Measurements from ENCODE around the gene ABCB6.

ABCB6 gene

GRCh38 chr2:219220652-219221402, 2.1 kb upstream of the ABCB6 start:
- H3K4me1 ChIP-seq: peaks cover 12% of the 10 kb centered on the region
- no peaks in the 10 kb centered on the region for H3K79me2 ChIP-seq
- no peak overlapping the region for H3K27ac ChIP-seq
- TF ChIP-seq, protein P1, sequence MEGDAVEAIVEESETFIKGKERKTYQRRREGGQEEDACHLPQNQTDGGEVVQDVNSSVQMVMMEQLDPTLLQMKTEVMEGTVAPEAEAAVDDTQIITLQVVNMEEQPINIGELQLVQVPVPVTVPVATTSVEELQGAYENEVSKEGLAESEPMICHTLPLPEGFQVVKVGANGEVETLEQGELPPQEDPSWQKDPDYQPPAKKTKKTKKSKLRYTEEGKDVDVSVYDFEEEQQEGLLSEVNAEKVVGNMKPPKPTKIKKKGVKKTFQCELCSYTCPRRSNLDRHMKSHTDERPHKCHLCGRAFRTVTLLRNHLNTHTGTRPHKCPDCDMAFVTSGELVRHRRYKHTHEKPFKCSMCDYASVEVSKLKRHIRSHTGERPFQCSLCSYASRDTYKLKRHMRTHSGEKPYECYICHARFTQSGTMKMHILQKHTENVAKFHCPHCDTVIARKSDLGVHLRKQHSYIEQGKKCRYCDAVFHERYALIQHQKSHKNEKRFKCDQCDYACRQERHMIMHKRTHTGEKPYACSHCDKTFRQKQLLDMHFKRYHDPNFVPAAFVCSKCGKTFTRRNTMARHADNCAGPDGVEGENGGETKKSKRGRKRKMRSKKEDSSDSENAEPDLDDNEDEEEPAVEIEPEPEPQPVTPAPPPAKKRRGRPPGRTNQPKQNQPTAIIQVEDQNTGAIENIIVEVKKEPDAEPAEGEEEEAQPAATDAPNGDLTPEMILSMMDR (IDR thresholded peaks at IDR 0.05): no peak
- H3K9ac ChIP-seq: no peak overlapping the region
- no peaks in the 10 kb centered on the region for H3K36me3 ChIP-seq (ENCODE audit: control insufficient read depth, insufficient read depth, low read length)
- no peak overlapping the region for H3K4me3 ChIP-seq (ENCODE audit: low read depth, low read length)
- no peaks in the 10 kb centered on the region for H3K9me3 ChIP-seq (ENCODE audit: control insufficient read depth, low read length)
- H3K4me2 ChIP-seq (ENCODE audit: low read length): no peak overlapping the region
- no peak overlapping the region for H2AFZ ChIP-seq
- H3K27me3 ChIP-seq (ENCODE audit: control insufficient read depth, insufficient read depth, low read length): no peaks in the 10 kb centered on the region

DNA sequence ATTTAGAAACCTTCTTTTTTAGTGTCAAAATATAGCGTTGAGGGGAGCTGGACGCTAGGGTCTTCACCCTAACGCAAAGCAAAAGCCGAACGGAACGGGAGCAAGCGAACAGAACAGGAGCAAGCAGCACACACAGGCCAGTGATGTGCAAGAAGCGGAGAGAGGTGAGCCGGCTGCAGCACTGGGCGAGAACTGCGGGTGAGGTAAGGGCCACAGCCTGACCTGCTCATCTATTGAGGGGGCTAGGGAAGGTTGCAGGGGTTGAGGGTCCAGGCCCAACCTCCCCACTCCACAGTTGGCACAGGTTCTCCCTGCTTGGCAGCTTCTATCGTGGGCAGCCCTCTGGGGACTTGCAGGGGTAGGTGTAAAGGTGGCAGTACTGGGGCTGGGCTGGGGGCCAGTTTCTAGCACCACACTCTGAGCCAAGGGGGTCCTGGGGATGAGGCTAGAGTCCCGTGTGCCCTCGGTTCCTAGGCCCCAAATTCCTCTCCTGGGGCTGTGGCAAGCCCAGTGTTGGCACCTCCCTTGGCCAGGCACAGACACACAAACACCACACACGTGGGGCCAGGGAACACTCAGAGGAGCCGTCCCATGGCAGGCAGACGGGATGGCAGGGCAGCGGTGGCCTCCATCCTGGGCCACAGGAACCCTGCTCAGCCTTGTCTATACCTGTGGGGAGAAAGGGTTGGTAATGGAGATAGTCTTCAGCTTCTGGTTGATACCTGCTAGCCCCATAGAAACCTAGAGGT, 1.2 kb upstream of the ABCB6 start:
- no peaks in the 10 kb centered on the region for H3K9me3 ChIP-seq (ENCODE audit: control insufficient read depth, low read length)
- TF ChIP-seq, protein P1 (IDR thresholded peaks at IDR 0.05): no peak
- peaks cover 12% of the 10 kb centered on the region for H3K4me1 ChIP-seq
- no peak overlapping the region for H3K4me2 ChIP-seq (ENCODE audit: low read length)
- H3K27ac ChIP-seq: no peak overlapping the region
- no peak overlapping the region for H3K4me3 ChIP-seq (ENCODE audit: low read depth, low read length)
- H3K9ac ChIP-seq: no peak overlapping the region
- H3K27me3 ChIP-seq (ENCODE audit: control insufficient read depth, insufficient read depth, low read length): no peaks in the 10 kb centered on the region
- no peaks in the 10 kb centered on the region for H3K79me2 ChIP-seq
- H3K36me3 ChIP-seq (ENCODE audit: control insufficient read depth, insufficient read depth, low read length): no peaks in the 10 kb centered on the region
- H2AFZ ChIP-seq: no peak overlapping the region

DNA sequence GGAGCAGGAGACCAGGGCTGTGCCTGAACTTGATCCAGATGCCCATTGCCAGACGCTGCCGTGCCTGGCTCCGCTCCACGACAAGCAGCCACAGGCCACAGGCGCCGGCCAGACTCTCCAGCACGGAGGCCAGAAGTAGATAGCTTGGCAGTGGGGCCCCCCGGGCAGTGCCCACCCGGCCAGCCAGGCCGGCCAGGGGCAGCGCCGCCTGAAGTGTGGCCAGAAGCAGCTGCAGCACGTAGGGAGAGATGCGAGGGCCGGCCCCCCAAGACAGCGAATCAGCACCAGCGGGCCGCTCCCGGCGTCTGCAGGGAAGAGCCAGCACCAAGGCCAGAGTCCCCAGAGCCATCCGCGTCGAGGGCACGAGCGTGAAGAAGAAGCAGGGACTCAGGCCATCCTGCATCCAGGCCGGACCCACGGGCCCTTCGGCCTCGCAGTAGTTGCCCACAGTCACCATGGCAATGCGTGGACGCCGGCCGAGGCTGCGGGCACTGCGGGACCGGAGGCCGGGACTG, 484 bp downstream of the ABCB6 start:
- H3K27ac ChIP-seq: peak overlapping the region; percentile 83
- no peaks in the 10 kb centered on the region for H3K27me3 ChIP-seq (ENCODE audit: control insufficient read depth, insufficient read depth, low read length)
- H3K79me2 ChIP-seq: no peaks in the 10 kb centered on the region
- peaks cover 12% of the 10 kb centered on the region for H3K4me1 ChIP-seq
- peak overlapping the region; percentile 91 for H3K4me2 ChIP-seq (ENCODE audit: low read length)
- peak overlapping the region; percentile 66 for H3K4me3 ChIP-seq (ENCODE audit: low read depth, low read length)
- H3K36me3 ChIP-seq (ENCODE audit: control insufficient read depth, insufficient read depth, low read length): no peaks in the 10 kb centered on the region
- H3K9ac ChIP-seq: peak overlapping the region; percentile 24
- TF ChIP-seq, protein P1 (IDR thresholded peaks at IDR 0.05): no peak
- no peaks in the 10 kb centered on the region for H3K9me3 ChIP-seq (ENCODE audit: control insufficient read depth, low read length)
- H2AFZ ChIP-seq: peak overlapping the region; percentile 86

- no peak overlapping the region for H3K27ac ChIP-seq
- H3K4me2 ChIP-seq (ENCODE audit: low read length): no peak overlapping the region
- H2AFZ ChIP-seq: no peak overlapping the region
- no peak overlapping the region for H3K4me3 ChIP-seq (ENCODE audit: low read depth, low read length)
- H3K9me3 ChIP-seq (ENCODE audit: control insufficient read depth, low read length): no peaks in the 10 kb centered on the region
- TF ChIP-seq, protein P1 (IDR thresholded peaks at IDR 0.05): no peak
- no peak overlapping the region for H3K9ac ChIP-seq
- no peaks in the 10 kb centered on the region for H3K27me3 ChIP-seq (ENCODE audit: control insufficient read depth, insufficient read depth, low read length)
- H3K79me2 ChIP-seq: no peaks in the 10 kb centered on the region
- H3K4me1 ChIP-seq: peaks cover 12% of the 10 kb centered on the region
- no peaks in the 10 kb centered on the region for H3K36me3 ChIP-seq (ENCODE audit: control insufficient read depth, insufficient read depth, low read length)
Measured at GRCh38 chr2:219216535-219216915, 2.2 kb downstream of the ABCB6 start.
